HG02642 (cell line): ENCODE data around the gene PIK3R3.
"Not testable (repeated sequence)": the region's sequence is repeated elsewhere in the genome, so short reads cannot be mapped to it uniquely, and the experiment has no call there.

ENCODE experiments used
- ATAC-seq: cut with Tn5 transposase; IDR thresholded peaks from one replicate; pipeline ENCODE4 v1.9.1; 2021; ENCODE audit warnings: mild to moderate bottlenecking; ENCODE audit not compliant: unreplicated experiment, poor library complexity

The PIK3R3 gene

DNA sequence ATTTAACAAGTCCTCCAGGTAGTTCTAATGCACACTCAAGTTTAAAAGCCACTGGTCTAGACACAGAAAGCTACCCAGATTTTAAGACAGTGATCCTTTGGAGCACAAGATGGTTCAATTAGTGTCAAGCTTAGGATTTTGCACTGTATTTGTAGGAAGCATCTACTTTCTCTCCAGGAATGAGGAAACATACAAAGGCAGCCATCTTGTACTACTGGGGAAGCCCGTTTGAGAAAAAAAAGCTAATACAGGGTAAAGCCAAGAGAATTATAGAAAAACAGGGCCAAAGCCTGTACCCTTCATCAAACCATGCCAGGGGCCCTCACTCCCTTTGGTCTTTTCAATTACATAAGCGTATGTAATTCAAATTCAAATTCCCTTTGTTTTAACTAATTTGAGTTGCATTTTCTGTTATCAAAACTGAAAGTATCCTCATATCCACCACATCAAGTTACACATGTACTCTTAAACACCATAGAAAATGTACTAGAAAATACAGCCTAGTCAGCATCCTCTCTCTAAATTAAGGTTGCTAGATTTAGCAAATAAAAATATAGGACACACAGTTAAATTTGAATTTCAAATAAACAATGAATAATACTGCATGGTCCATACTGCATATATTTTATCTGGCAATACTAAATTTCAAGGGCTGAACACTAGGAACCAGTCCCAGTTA, 17.4 kb downstream of the PIK3R3 start:
- no peak for ATAC-seq

- no peak for ATAC-seq
Observed at GRCh38 chr1:46113948-46114347, 18.5 kb downstream of the PIK3R3 start.

DNA sequence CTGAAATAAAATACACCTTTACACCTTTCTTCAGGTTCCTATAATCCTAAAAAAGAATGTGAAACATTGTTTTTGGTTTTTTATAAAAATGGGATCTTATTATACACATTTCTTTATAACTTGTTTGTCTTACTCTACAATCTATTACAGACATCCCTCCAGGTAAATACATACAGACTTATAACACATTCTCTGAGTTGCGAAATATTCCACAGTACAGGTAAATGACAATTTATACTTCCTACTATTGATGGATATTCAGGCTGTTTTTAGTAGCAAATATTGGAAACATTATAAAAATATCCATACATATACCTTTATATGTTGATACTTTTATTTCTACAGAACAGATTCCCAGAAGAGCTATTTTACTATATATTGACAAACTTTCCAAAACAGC, 20.3 kb downstream of the PIK3R3 start:
- no peak for ATAC-seq

- no peak for ATAC-seq
Observed at GRCh38 chr1:46110521-46110920, 21.9 kb downstream of the PIK3R3 start.

DNA sequence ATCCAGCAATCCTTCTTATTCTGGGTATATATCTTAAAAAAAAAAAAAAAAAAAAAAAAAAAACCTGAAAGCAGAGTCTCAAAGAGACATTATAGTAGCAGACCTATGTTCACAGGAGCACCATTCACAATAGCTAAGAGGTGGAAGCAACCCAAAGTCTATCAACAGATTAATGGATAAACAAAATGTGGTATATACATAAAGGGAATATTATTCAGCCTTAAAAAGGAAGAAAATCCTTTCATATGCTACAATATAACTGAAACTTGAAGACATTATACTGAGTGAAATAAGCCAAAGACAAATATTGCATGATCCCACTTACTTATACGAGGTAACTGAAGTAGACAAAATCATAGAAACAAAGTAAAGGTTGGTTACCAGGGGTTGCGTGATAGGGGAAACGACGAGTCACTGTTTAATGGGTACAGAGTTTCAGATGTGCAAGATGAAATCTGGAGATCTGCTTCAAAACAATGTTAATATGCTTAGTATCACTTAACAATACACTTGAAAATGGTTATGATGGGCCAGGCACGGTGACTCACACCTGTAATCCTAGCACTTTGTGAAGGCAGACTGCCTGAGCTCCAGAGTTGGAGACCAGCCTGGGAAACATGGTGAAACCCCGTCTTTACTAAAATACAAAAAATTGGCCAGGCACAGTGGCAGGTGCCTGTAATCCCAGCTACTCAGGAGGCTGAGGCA, 29.5 kb downstream of the PIK3R3 start:
- ATAC-seq: no peak

GRCh38 chr1:46099215-46099614, 33.2 kb downstream of the PIK3R3 start:
- no peak for ATAC-seq

DNA sequence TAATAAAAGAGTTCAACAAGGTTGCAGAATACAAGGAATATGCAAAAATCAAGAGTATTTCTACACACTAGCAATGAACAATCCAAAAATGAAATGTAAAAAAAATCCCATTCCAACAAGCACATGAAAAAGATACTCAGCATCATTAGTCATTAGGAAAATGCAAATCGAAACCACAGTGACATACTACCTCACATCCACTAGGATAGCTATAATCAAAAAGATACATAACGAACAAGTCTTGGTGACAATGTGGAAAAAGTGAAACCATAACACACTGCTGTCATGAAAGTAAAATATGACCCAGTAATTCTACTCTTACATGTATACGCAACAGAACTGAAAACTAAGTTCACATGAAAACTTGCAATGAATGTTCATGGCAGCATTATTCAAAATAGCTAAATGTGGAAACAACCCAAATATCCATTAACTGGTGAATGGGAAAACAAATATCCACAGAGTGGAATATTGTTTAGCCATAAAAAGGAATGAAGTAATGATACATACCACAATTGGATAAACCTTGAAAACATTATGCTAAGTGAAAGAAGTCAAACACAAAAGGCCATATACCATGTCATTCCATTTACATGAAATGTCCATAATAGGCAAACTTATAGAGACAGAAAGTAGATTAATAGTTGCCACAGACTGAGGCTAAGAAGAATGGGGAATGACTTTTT, 34.3 kb downstream of the PIK3R3 start:
- no peak for ATAC-seq

DNA sequence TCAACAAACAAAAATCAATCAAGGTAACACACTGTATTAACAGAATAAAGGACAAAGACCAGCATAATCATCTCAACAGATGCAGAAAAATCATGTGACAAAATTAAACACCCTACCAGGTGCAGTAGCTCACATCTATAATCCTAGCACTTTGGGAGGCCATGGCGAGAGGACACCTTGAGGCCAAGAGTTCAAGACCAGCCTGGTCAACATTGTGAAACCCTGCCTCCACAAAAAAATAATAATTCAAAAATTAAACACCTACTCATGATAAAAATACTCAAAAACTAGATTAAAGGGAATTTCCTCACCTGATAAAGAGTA, 35.3 kb downstream of the PIK3R3 start:
- ATAC-seq: no peak

- no peak for ATAC-seq
Observed at GRCh38 chr1:46096269-46097148, 35.9 kb downstream of the PIK3R3 start.

- not testable (repeated sequence) for ATAC-seq
Observed at GRCh38 chr1:46095110-46095509, 37.3 kb downstream of the PIK3R3 start.

DNA sequence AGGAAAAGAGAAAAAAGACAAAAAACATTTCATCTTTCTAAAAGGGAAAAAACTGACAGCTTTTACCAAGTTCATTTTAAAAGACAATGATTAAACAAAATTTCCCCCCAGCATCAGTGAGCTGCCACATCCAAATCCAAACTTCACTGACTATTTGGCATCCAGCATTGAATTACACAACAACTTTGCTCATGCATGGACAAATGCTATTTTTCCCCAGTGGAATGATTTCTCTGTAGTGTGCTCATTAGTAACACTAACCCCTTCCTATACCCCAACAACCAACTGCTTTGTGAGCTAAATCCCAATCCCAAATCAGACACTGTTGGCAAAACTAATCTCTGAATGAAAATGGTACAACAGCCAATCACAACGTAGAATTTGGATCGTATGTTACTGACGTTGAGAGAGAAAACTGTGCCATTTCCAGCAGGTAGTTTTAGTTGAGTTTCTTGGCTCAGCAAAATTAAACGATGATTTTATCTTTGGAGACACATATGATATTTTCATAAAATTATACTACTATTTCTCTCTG, 37.9 kb downstream of the PIK3R3 start:
- ATAC-seq: no peak

DNA sequence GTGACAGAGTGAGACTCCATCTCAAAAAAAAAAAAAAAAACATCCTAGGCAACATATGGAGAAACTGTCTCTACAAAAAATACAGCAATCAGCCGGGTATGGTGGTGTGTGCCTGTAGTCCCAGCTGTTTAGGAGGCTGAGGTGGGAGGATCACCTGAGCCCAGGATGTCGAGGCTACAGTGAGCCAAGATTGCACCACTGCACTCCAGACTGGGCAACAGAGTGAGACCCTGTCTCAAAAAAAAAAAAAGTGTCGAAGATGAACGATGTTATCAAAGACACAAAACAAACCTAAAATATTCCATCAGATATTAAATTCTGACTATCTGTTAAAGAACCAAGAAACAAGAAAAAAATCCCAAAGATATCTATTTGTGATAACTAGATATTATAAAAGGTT, 38.6 kb downstream of the PIK3R3 start:
- ATAC-seq: not testable (repeated sequence)

DNA sequence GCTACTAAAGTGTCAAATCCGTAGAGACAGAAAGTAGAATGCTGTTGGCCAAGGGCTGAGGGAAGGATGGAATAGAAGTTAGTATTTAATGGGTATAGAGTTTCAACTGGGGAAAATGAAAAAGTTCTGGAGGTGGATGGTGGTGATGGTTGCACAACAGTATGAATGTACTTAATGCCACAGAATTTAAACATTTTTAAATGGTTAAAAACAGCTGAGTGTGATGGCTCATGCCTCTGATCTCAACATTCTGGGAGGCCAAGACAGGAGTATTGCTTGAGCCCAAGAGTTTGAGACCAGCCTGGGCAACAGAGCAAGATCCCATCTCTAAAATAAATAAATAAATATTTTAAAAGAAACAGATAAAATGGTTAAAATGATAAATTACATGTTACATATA, 44.5 kb downstream of the PIK3R3 start:
- no peak for ATAC-seq

DNA sequence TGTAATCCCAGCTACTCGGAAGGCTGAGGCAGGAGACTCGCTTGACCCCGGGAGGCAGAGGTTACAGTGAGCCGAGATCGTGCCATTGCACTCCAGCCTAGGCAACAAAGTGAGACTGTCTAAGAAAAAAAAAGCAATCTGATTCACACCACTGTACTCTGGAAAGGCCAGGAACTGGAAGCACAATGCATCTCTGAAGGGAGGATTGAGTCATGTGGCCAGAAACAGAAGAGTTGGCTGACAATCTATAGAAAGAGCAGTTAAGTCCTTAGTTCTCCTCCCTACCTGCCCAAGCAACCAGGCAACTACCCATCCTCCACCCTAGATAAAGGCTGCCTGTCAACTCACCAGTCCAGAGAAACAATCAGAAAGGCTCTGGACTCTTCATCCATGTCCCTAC, 45.9 kb downstream of the PIK3R3 start:
- ATAC-seq: no peak

DNA sequence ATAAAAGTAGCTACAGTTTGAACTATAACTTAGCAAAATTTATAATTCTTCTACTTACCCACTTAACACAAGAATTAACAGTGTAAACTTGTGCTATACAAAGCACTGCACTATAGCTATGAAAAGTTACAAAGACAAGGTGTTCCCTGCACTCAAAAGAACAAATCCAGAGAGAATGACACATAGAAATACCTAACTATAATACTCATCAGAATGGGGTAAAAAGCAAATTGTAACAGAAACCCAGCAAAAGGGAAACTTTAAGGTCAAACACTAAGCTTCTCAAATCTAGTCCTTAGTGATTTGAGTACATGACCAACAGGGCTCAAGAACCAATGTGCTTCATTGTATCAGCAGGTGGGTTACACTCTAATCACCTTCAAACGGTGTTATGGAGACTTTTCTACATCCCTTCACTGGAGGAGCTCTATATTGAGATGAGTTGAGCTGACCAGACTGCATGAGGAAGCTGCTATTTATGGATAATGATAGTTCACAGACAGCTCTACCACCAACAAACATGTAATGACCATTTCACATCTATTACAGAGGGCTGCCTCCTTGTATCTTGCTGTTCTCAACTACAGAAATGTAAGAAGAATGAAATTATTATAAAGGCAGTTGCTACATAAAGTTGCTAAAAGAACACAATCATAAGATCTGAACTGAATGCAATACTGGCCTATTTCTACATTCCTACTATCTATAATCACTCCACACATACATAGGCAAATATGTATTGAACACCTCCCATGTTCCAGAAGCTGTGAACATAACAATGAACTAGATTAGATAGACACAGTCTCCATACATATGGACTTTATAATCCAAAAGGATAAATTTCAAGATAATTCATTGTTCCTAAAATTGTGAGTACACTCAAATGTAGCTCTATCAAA, 47.6 kb downstream of the PIK3R3 start:
- ATAC-seq: no peak

GRCh38 chr1:46083579-46083978, 48.9 kb downstream of the PIK3R3 start:
- ATAC-seq: no peak

GRCh38 chr1:46081619-46082018, 50.8 kb downstream of the PIK3R3 start:
- ATAC-seq: no peak

DNA sequence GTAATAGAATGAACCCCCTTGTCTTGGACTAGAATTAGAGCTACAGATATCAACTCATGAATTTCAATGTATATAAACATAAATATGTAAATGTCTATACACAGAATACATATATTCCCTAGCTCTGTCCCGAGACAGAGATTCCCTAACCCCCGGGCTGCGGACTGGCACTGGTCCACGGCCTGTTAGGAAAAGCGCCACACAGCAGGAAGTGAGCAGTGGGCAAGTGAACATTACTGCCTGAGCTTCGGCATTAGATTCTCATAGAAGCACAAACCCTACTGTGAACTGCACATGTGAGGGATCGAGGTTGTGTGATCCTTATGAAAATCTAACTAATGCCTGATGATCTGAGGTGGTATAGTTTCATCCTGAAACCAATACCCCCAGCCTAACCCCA, 51.2 kb downstream of the PIK3R3 start:
- ATAC-seq: no peak

DNA sequence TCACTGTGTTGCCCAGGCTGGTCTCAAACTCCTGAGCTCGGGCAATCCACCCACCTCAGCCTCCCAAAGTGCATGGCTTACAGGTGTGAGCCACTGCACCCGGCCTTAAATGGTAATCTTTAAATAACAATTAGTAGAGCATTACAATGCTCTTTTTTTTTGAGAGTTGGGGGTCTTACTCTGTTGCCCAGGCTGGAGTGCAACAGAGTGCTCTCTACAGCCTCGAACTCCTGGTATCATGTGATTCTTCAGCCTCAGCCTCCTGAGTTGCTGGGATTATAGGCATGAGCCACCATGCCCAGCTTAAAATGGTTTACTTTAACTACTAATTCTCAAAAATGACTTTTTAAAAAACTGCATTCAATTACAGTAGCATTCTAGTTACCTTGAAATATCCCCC, 52.2 kb downstream of the PIK3R3 start:
- no peak for ATAC-seq

DNA sequence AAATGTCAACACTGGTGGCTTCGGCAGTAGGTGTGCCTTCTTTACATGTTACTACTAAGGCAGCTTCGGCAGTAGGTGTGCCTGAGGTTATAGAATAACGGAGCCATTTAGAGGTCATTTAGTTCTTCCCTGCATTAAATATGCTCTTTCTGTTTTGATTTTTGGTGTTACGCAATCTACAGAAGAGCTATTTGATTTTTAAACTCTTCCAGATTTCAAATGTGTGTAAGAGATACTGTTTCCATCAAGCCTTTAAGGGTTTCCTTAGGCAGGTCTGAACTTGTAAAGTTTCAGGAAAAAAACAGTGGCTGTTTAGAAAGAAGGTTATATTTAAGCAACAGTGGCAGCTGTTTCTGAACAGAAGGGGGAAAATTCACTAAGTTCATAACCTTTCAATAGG, 54.8 kb downstream of the PIK3R3 start:
- no peak for ATAC-seq
